Esophagus (tissue), 2 donors: ENCODE results near the gene SMNDC1. TPM values are rescaled to one million over a fixed set of nuclear protein-coding genes. Genes with fewer than 3 reads are reported as not detected.

Experiments used
- H3K27ac ChIP-seq, 2 donors: one replicate each; pipeline ENCODE4 v1.5.1; 2013; ENCODE audit warnings: low read depth in 2 of 2, mild to moderate bottlenecking in 2 of 2, inconsistent platforms in 1 of 2, low read length in 1 of 2, moderate library complexity in 1 of 2
- H3K27me3 ChIP-seq, 2 donors: one replicate each; pipeline ENCODE4 v1.6.1; 2013; ENCODE audit warnings: low read length in 2 of 2, control low read depth in 1 of 2, mild to moderate bottlenecking in 1 of 2; ENCODE audit not compliant: insufficient read depth in 2 of 2, control insufficient read depth in 1 of 2
- H3K36me3 ChIP-seq, 2 donors: one replicate each; pipeline ENCODE4 v1.6.1; 2013; ENCODE audit warnings: low read length in 1 of 2; ENCODE audit not compliant: control insufficient read depth in 2 of 2, insufficient read depth in 2 of 2
- H3K4me1 ChIP-seq, 2 donors: one replicate each; pipeline ENCODE4 v1.6.1; 2013; ENCODE audit warnings: low read length in 1 of 2; ENCODE audit not compliant: control insufficient read depth in 2 of 2, insufficient read depth in 2 of 2
- H3K4me3 ChIP-seq, 2 donors: one replicate each; pipeline ENCODE4 v1.5.1; 2013; ENCODE audit warnings: low read length in 2 of 2, mild to moderate bottlenecking in 2 of 2, low read depth in 1 of 2, moderate library complexity in 1 of 2
- H3K9me3 ChIP-seq, 2 donors: one replicate each; pipeline ENCODE4 v1.6.1; 2013; ENCODE audit warnings: mild to moderate bottlenecking in 2 of 2, low read depth in 1 of 2, low read length in 1 of 2, moderate library complexity in 1 of 2; ENCODE audit not compliant: control insufficient read depth in 2 of 2, insufficient read depth in 1 of 2
- WGBS, 2 donors: extraction: QIAGEN DNeasy Blood & Tissue Kit; methylation state at CpG; one replicate each; pipeline ENCODE4 v1.1.7; 2013; 5-methylcytosine and 5-hydroxymethylcytosine counted together
- polyA plus RNA-seq, 2 donors: library from polyadenylated mRNA; stranded (reverse); fragments of 200-250 nt; gene quantifications; one replicate each; pipeline ENCODE4 v1.2.3, GENCODE V29; 2013
- donor health status: healthy with polysubstance abuse.
- donor health status: Bipolar disorder and iron deficiency.

The SMNDC1 gene
- polyA plus RNA-seq, 2 donors, result 7.8 to 11.1 TPM

GRCh38 chr10:110303681-110304080 lies 1.0 kb downstream of the SMNDC1 start:
- Histone ChIP-seq H3K9me3 (no peaks in the 10 kb centered on the region), H3K36me3 (peaks cover 0 to 4% of the 10 kb centered on the region in 2 donors), H3K4me3 (peak overlapping the region; percentile 89 to 93), H3K4me1 (no peaks in the 10 kb centered on the region), H3K27ac (no peak overlapping the region), H3K27me3 (no peaks in the 10 kb centered on the region)
- WGBS, 2 donors, result 8% methylated on average over 4 of the region's 4 CpGs

GRCh38 chr10:110300486-110300986 lies 4.2 kb downstream of the SMNDC1 start:
- Histone ChIP-seq H3K4me3 (no peak overlapping the region), H3K27ac (no peak overlapping the region), H3K27me3 (no peaks in the 10 kb centered on the region), H3K4me1 (no peaks in the 10 kb centered on the region), H3K9me3 (no peaks in the 10 kb centered on the region), H3K36me3 (peaks cover 0 to 7% of the 10 kb centered on the region in 2 donors)
- WGBS, 2 donors, result 54 to 82% methylated on average over 5 of the region's 5 CpGs

DNA sequence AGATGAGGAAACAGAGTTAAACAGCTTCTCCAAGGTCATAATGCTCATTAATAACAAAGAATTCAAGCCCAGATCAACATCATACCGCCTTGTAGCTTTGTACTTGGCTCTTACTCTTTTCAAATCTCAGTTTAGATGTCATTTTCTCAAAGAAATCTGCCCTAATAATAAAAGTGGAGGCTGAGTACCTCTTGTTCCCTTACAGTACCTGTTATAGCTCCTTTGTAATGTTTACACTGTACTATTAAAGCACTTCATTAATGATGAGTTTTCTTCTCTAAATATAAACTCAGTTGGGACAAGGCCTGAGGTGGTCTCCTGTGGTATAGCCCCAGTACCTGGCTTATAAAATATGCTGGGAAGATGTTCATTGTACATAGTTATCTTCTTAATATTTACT lies 7.8 kb downstream of the SMNDC1 start:
- Histone ChIP-seq H3K9me3 (no peaks in the 10 kb centered on the region), H3K36me3 (peaks cover 2 to 7% of the 10 kb centered on the region in 2 donors), H3K27ac (no peak overlapping the region), H3K4me1 (no peaks in the 10 kb centered on the region), H3K4me3 (no peak overlapping the region), H3K27me3 (no peaks in the 10 kb centered on the region)
- 67 to 88% methylated on average over 1 of the region's 1 CpG for WGBS, 2 donors

GRCh38 chr10:110286841-110287240 lies 17.9 kb downstream of the SMNDC1 start:
- H3K27me3 ChIP-seq, result no peaks in the 10 kb centered on the region
- H3K27ac ChIP-seq, result peak overlapping the region in 1 of 2 donors; percentile 8
- peaks cover 2 to 3% of the 10 kb centered on the region in 2 donors for H3K36me3 ChIP-seq
- WGBS, 2 donors, result 77 to 81% methylated on average over 2 of the region's 2 CpGs
- H3K9me3 ChIP-seq, result no peaks in the 10 kb centered on the region
- H3K4me3 ChIP-seq, result no peak overlapping the region
- no peaks in the 10 kb centered on the region for H3K4me1 ChIP-seq

DNA sequence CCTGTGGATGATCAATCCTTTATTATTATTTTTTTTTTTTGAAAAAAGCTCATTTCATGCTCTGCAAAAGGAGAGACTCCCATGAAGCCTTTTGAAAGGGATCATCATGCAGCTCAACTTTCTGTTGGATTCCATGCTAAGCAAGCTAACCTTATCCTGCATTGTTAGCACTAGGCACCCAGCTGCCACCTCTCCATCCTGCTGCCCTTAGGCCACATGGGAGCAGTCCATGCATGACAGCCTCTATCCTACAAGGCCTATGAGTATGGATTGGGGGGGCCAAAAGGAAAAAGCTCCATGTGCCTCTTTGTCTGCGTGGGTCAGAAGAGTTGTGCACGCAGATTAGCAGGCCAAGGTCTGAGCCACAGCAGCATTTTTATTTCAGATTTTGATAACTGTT lies 19.2 kb downstream of the SMNDC1 start:
- Histone ChIP-seq H3K36me3 (peaks cover 2 to 3% of the 10 kb centered on the region in 2 donors), H3K4me1 (no peaks in the 10 kb centered on the region), H3K27me3 (no peaks in the 10 kb centered on the region), H3K27ac (no peak overlapping the region), H3K9me3 (no peaks in the 10 kb centered on the region), H3K4me3 (no peak overlapping the region)
- 94 to 96% methylated on average over 2 of the region's 2 CpGs for WGBS, 2 donors

DNA sequence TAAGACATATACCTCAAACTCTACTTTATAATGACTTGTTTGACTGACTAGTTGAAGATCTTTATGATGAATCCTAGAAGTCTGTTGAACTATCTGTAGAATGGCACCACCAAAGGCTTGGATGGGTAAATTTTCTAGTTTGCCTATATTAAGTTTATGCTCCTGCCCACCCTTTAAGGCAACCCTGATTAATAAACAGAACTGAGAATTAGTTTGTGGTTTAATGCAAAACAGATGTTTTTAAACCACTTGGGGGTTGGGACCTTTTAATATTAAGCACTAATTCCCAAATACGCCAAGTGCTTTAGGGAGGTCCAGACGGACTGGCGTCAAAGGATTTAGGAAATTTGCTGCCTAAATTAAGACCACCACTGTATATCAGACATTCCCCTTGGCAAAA lies 20.5 kb downstream of the SMNDC1 start:
- Histone ChIP-seq H3K27me3 (no peaks in the 10 kb centered on the region), H3K36me3 (peaks cover 2 to 3% of the 10 kb centered on the region in 2 donors), H3K9me3 (no peaks in the 10 kb centered on the region), H3K4me1 (no peaks in the 10 kb centered on the region), H3K27ac (no peak overlapping the region), H3K4me3 (no peak overlapping the region)
- 93 to 94% methylated on average over 3 of the region's 3 CpGs for WGBS, 2 donors

DNA sequence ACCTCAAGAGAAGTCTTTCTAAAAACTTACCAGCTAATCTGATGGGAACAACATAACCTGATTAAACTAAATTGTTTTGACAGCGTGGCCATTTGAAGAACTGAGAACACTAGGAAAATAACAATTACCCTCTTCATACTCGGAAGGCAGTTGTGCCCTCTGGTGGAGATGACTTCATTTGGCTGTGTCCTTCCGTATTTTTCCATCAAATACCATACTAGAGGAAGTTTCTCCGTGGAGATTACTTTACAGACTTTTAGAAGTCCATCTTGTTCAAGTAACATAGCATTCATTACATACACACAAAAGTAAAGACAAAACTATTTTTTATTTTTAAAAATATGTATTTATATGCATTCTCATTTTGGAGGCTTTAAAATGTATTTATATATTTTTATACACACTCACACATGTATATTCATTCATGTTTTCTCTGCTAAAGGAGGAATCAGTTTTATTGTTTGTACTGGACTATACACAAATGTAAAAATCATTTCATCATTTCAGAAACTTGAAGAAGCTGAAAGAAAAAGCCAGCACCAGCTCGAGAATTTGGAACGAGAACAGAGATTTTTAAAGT lies 25.2 kb downstream of the SMNDC1 start:
- no peaks in the 10 kb centered on the region for H3K9me3 ChIP-seq
- no peak overlapping the region for H3K4me3 ChIP-seq
- no peak overlapping the region for H3K27ac ChIP-seq
- no peaks in the 10 kb centered on the region for H3K27me3 ChIP-seq
- no peaks in the 10 kb centered on the region for H3K4me1 ChIP-seq
- 29 to 30% methylated on average over 6 of the region's 6 CpGs for WGBS, 2 donors
- H3K36me3 ChIP-seq, result no peaks in the 10 kb centered on the region

DNA sequence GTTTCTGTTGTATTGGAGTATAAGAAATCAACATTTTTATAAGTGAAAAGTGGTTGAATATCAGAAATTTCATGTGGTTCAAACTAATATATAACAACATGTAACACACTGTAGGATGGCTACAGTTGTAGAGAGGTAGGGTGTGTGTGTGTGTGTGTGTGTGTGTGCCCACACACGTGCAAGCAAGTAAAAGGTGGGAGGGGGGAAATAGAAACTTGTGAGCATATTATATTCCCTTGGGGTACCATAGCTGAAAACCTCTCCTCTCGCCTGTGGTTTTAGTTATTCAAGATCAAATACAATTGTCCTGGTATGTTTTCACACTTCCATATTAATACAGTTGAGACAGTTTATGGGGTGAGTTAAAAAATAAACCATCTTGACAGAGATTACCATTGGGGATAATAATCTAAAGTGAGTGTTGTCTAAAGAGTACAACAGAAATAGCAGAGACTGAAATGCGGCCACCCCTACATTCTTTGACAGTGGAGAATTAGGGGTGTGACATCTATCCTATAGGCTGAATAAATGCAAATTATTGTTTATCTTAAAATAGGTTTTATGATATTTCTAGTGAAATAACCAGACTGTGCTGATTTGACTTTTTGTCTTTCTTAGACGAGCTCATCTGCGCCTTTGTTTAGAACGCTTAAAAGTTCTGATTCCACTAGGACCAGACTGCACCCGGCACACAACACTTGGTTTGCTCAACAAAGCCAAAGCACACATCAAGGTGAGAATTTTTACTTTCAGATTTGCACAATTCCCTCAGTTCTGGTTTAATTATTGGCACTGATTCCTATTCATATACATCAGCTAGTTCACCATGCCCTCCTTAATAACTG lies 25.9 kb downstream of the SMNDC1 start:
- Histone ChIP-seq H3K36me3 (no peaks in the 10 kb centered on the region), H3K4me1 (no peaks in the 10 kb centered on the region), H3K4me3 (no peak overlapping the region), H3K9me3 (no peaks in the 10 kb centered on the region), H3K27ac (no peak overlapping the region), H3K27me3 (no peaks in the 10 kb centered on the region)
- 65 to 73% methylated on average over 7 of the region's 7 CpGs for WGBS, 2 donors

GRCh38 chr10:110277591-110277990 lies 27.1 kb downstream of the SMNDC1 start:
- no peaks in the 10 kb centered on the region for H3K4me1 ChIP-seq
- WGBS, 2 donors, result 96 to 97% methylated on average over 2 of the region's 2 CpGs

More at GRCh38 chr10:110277591-110277990, 27.1 kb downstream of the SMNDC1 start:
- no peaks in the 10 kb centered on the region for H3K9me3 ChIP-seq
- no peak overlapping the region for H3K4me3 ChIP-seq
- no peaks in the 10 kb centered on the region for H3K27me3 ChIP-seq
- H3K27ac ChIP-seq, result no peak overlapping the region
- no peaks in the 10 kb centered on the region for H3K36me3 ChIP-seq
